Non-pigmented ciliary epithelial cell (primary cell): ENCODE data around the gene ABTB1.

Source experiments
- DNase-seq: peaks from one replicate; pipeline ENCODE4 v3.0.0-alpha.2; 2010; ENCODE audit warnings: low read depth

Gene ABTB1

DNA sequence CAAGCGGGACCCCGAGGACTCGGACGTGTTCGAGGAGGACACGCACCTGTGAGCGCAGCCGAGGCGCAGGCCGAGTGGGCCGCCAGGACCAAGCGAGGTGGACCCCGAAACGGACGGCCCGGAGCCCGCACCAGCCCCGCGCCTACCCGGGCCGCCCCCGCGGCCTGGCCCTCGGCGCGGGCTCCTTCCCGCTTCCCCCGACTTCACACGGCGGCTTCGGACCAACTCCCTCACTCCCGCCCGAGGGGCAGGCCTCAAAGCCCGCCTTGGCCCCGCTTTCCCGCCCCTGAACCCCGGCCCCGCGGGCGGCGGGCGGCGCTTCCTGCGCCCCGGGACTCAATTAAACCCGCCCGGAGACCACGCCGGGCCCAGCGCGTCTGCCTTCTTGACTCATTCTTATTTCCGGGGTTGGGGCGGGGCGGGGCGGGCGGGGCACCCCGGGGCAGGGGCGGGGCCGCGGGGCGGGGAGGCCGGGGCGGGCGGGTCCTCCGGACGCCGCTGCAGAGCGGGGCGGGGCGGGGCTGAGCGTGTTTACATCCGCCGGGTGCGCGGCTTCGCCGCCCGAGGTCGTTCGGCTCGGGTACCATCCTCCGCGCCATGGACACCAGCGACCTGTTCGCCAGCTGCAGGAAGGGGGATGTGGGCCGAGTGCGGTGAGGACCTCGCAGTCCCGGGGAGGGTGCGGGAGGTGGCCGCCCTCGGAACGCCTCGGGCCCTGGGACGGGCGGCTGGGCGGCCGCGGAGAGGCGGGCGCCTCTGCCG lies at the start of gene ABTB1:
Gene ABTB1 (plus strand): TSS at position 524 of the 762 bp plus-strand sequence. CDS start 74 bp downstream, at position 598.
- no peak for DNase-seq

DNA sequence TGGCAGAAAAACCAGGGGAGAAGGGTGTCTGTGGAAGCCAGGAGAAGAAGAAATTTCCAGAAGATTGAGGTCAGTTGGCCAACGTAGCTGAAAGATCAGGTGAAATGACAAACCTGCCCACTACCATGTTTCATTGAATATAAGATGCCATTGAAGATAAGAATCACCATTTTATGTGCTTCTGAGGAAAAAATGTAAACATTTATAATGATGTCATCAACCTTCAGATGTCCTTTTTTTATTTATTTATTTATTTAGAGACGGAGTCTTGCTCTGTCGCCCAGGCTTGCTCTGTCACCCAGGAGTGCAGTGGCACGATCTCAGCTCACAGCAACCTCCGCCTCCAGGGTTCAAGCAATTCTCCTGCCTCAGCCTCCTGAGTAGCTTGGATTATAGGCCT lies 48.7 kb upstream of the ABTB1 start:
- DNase-seq = no peak

GRCh38 chr3:127625821-127626220 lies 46.9 kb upstream of the ABTB1 start:
- DNase-seq = no peak

DNA sequence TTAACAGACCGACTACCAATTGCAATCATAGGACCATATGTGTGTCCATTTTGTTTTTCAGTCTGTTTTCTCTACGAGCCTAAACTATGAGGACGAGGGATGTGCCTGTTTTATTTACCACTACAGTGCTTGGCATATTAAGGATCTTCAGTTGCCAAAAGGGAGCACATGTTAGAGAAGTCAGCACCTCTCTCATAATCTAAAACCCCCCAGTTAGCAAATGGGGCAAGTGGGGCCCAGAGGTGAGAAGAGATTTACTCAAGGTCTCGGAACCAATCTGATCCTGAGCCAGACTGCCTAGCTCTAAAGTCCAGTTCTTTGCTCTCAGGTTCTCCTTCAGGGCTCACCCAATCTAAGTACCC lies 44.3 kb upstream of the ABTB1 start:
- no peak for DNase-seq

DNA sequence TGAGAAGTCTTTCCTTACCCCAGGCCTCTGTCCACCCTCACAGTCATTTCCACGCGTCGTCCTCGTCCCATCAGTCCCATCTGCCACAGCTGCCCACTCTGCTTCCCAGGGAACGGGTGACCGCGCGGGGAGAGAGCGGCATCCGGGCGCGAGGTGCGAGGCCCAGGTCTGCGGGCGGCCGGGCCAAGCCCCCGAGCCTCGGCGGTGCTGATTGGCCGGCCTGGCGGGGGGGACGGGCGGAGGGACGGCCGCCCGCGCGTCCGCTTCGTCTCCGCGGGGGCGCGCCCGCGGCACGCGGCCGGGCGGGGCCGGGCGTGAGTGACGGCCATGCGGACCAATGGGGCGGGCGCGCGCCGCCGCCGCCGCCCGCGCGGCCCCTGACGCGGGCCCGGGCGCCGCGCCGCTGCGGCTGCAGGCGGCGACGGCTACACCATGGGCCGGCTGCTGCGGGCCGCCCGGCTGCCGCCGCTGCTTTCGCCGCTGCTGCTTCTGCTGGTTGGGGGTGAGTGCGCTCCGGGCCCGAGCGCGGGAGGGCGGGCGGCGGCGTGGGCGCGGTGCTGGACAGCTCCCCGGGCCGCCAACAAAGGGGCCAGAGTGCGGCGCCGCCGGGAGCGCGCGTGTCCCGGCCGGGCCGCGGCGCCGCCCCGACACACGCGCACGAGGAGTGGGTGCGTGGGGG lies 43.8 kb upstream of the ABTB1 start, which contains the start of gene PODXL2:
Gene PODXL2 (plus strand): TSS at position 398 of the 679 bp plus-strand sequence. CDS start 35 bp downstream, at position 433.
- DNase-seq = no peak

DNA sequence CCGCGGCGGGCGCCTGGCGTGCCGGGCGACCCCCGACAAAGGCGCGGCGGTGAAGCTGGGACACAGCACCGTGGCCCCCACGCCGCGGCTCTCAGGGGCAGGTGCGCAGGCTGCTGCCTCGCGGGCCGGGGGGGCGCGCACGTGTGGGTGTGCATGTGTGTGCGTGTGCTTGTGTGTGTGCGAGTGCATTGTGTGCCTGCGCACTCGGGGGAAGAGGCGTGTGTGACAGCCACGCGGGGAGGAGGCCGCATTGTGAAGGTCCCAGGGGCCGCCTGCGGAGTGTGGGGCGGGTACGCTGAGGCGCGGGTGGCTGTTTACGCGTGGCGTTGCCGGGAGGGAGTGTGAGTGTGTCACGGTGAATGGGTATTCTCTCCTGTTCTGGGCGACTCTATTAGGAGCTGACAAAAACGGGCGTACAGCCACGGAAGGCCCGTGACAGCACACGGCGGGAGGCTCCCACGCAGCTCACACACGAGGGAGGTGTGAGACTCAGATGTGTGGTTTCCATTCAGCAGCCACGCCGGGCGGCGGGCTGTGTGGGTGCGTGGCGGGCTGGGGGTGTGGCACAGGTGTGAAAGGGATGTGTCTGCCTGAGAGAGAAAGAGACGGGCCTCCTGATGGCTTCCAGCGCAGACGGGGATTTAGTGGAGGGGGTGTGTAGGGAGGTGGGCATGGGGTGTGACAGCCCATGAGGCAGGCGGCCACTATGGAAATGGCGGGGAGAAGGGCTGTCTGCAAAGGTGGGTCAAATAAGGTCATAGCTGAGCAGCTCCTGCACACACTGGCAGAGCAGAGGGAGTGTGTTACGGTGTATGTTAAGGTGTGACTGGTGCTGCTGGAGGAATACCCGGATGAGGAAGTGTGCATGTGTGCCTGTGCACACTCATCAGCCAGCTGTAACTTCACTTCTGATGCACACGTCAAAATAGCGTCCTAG lies 43.0 kb upstream of the ABTB1 start:
- no peak for DNase-seq

DNA sequence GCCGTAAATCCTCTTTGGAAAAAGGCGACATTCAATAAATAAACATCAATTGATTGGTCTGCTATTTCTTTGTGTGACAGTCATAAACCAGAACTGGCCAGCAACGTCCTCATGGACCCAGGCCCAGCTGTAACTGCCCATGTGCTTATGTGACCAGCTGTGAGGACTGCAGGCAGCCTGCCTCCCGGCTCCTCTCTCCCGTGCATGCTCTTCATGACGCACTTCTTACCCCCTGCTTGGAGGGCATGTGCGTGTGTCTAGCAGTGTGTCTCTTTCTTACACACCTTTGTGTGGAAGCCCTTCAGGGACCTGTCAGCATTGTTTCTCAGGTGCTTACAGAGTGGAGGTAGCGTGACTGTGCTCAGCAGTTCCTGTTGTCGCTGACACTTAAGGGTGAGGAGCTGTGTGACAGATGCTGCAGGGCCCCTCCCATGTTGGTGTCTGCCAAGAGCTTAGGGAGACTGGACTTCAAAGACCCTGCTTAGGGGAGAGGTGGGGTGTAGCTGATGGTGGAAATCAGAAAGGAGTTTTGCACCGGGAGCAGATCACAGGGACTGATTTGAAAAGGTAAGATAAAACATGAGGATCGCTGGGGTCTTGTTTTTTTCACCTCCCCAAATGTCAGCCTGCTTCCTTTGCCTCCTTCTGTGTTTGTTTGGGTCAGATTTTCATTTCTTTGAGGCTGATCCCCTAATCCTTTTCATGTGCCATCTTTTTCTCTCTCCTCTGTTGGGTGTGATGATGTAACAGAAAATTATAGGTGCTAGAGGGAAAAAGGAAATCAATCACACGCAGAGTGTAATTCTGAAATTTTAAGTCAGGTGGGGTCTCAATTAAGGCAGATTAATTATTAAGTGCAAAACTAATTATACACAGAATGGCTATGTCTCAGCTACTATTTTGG lies 41.7 kb upstream of the ABTB1 start:
- no peak for DNase-seq

DNA sequence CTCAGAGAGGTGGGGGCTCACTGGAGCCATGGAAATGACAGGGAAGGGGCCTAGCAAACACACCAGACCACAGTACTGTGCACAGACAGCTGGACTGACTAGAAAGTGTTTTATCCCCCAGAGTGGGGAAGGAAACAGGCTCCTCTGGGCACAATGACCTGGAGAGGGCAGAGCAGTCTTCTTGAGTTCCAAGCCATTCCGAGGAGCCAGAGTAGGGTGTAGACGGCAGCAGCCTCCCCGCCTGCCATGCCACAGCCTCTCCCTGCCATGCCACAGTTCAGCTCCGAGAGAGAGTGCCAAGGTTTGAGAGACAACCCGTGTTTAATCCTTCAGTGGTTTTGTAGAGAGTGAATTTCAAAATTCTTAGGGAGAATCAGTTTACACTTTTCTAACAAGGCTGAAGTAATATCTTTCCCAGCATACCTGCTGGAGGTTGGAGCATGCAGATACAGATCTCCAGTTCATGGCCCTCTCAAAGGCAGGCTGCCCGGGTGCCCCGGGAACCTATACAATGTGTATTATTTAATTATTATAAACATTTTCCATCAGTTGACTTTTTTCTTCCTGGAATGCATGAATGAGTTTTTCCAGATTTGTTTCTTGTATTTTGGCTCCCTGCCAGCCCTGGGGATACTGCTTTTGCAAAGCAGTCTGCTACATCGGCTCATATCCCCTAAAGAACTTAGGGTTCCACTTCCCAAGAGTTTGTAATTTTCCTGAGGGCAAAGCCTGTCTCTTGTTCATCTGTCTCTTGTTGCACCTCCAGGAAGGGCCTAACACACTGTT lies 40.5 kb upstream of the ABTB1 start:
- DNase-seq = no peak

DNA sequence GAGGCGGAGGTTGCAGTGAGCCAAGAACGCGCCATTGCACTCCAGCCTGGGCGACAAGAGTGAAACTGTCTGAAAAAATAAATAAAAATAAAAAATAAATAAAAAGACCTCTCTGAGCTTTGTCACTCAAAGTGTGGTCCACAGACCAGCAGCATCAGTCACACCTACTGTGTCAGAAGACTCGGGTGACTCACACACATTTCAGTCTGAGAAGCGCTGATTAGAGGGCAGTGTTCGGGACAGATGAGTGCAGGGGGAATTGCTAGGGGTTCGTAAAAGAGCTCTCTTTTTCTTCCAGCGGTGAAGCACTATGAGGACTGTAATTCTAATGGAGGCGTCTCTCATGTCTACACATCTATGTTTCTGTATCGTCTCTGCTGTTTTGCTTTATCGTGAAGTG lies 38.1 kb upstream of the ABTB1 start:
- DNase-seq = no peak

DNA sequence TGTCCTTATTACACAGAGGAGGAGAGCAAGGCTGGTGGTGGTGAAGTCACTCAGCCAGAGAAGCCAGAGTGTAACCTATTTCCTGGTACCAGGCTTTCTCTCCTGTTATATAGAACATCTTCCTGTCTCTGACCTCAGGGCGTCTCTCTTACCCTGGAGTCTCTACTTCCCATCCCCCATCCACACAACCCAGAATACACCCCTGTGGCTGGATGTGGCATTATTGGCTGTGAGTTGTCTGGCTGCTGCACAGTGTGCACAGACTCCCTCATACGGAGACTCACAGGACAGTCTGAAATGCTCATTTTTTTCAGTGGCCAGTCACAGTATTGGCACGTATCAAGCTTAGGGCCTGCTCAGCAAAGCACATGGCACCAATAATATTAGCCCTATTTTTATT lies 35.2 kb upstream of the ABTB1 start:
- DNase-seq = no peak

GRCh38 chr3:127637971-127638370 lies 34.8 kb upstream of the ABTB1 start:
- no peak for DNase-seq

DNA sequence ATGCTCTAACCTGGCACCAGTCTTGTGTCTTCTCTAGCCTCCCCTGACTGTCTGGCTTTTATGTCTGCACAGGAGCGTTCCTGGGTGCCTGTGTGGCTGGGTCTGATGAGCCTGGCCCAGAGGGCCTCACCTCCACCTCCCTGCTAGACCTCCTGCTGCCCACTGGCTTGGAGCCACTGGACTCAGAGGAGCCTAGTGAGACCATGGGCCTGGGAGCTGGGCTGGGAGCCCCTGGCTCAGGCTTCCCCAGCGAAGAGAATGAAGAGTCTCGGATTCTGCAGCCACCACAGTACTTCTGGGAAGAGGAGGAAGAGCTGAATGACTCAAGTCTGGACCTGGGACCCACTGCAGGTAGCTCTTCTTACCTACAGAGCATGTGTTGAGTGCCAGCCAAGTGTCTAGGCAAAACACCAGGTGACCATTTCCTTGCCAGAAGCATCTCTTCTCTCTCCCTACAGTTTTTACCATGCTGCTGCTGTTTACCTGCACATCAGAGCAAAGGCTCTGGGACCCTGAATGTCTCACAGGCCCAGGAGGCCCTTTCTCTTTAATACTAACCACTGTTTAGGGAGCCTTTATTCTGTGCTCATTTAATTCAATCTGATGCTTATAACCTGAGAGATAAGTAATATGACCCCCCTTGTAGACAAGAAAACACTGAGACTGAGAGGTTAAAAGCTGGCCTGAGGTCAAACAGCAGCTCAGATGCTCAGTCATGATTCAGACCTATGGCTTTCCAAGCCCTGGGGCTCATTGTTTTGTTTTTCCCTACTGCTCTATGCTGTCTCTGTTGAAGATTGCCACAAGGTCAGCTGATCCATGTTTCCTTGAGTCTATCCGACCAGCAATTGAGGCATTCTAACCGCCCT lies 33.3 kb upstream of the ABTB1 start:
- no peak for DNase-seq

DNA sequence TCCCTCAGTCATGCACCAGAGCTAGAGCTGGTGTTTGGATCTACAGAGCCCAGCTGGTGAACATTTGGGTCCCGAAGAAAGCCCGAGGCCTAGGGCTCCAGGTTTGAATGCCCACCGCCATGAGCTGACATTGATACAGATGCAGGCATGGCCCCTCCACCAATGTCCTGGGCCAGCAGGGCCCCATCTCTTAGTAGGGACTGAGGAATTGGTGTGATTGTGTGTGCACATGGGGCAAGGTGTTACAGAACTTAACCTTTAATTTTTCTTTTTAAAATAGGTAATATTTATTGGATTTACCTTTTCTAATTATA lies 32.8 kb upstream of the ABTB1 start:
- no peak for DNase-seq

- no peak for DNase-seq
Measured at GRCh38 chr3:127644641-127645370, 27.9 kb upstream of the ABTB1 start.

DNA sequence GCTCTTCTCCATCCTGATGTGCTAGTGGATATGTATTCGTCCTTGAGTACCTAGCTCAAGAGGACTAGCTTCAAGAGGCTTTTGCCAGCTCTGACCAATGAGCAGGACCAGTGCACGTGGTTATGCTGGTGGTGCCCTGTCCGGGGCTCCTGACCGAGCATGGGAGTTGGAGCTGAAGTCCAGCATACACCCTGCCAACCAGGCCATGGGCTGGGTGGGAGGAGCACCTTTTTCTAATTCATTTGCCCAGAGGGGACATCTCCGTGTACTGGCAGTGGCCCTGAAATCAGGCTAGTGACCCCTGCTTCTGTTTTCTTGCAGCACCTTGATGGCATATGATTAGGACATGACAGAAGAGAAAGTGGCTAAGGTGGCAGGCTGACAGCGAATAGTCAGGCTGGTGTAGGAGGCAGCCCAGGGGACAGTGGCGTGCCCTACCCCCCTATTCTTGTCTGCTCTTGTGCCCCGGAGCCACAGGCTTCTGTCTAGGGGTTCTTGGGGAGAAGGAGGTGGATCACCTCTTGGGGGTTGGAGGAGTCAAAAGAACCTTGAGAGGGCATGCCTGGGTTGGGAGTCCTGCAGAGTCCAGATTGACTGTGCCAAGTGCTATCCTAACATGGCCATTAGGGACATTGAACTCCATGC lies 27.3 kb upstream of the ABTB1 start:
- DNase-seq = no peak

DNA sequence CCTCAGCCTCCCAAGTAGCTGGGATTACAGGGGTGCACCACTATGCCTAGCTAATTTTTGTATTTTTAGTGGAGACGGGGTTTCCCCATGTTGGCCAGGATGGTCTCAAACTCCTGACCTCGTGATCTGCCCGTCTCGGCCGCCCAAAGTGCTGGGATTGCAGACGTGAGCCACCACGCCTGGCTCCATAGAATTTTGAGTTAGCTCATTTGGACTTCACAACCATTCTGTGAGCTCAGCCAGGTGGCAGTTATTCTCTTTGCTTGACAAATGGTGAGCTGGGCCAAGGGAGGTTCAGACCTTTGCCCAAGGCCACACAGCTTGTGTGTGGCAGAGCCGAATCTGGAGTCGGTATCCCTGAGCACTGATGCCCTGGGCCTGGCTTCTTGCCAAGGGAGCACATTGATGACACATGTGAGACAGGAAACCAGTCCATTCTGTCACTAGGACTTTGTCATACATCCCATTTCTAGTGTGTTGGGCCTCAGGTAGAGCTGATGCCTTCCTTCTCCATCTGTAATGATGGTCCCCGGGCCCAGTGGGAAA lies 26.2 kb upstream of the ABTB1 start:
- no peak for DNase-seq

DNA sequence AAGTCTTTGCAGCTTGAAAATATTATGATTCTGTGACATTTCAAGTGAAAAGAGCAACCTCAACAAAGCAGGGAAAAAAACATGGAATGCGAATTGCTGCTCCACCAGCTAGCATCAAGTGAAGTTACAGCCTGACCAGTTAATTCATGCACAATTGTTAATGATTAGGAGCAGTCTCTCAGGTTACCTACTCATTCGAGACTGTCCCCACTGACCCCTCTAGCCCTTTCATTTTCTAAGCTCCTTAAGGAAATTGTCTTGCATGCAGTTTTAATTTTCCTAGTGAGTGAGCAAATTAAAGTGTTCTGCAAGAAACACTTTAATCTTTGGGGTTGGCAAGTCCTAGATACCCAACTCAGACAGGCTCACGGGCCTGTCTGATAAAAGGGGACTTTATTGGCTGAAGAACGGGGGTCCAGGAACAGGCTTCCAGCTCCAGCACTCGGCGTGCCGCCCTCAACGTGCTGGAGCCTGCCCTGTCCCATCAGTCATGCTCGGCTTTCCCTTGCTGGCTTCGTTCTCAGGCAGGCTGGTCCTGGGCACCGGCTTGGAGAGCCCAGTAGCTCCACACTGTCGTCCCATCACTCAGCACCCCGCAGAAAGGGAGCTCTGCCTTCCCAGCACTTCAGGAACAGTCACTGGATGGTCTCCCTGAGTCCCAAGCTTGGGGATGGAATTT lies 25.4 kb upstream of the ABTB1 start:
- DNase-seq = no peak

DNA sequence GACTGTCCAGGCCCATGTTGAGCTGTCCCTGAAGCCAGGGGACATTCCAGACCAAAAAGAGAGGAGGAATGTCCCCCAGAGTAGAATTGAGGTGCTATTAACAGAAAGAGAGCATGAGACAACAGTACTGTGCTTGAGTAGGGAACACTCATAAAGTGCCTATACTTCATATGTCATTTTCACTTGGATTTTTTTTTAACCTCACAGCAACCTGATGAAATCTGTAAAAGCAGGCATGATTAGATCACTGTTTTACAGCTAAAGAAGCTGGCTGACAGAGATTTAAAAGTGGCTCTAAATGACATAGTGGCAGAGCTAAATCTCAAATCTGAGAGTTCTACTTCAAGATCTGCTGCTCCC lies 24.9 kb upstream of the ABTB1 start:
- DNase-seq = no peak
